HG03108 (cell line): Measurements from ENCODE around the gene CRHR1.

Experiments used
- ATAC-seq: cut with Tn5 transposase; IDR thresholded peaks from one replicate; pipeline ENCODE4 v1.9.1; 2021; ENCODE audit warnings: moderate library complexity; ENCODE audit not compliant: unreplicated experiment

CRHR1 gene

DNA sequence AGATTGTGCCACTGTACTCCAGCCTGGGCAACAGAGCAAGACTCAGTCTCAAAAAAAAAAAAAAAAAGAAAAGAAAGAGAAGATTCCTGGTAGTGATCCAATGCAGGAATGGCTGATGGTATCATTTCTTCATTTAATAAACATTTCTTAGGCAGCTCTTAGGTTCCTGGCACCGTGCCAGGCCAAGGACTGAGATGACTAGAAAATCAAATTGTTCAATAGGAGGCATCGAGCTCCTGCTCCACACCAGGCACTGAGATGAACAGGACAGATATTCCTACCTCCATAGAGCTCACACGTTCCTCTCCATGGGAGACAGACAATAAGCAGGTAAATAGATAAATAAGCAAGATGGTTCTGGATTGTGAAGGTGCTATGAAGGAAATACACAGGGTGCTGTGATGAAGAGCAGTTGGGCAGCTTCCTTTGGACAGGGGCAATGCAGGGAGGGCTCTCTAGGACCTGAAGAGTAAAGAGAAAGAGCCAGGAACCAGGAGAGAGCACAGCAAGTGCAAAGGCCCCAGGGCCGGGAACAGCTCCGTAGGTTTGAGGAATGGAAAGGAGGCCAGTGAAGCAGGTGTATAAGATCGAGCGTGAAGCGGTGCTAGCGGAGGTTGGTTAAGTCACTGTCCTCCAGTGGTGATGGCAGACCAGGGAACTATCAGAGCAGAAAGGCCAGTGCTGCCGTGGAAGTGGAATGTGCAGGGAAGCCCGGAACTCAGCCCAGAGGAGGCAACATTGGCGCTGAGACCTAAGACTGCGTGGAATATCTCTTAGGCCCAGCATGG is 26.5 kb upstream of the CRHR1 start:
- no peak for ATAC-seq

- no peak for ATAC-seq
These were observed 25.6 kb upstream of the CRHR1 start for GRCh38 chr17:45758544-45758943.

DNA sequence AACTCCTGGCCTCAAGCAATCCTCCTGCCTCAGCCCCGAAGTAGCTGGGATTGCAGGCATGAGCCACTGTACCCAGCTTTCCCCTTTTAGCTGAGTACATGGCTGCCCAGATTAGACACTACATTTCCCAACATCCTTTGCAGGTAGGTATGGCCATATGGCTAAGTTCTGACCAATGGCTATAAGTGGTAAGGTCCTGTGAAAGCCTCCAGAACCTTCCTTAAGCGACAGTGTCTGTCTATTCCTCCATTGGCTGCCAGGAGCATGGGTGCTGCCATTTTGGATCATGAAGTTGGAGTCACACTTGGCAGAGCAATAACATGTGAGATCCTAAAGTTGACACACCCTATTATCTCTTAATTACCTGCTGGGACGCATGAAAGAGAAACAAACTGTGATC is 24.4 kb upstream of the CRHR1 start:
- no peak for ATAC-seq

DNA sequence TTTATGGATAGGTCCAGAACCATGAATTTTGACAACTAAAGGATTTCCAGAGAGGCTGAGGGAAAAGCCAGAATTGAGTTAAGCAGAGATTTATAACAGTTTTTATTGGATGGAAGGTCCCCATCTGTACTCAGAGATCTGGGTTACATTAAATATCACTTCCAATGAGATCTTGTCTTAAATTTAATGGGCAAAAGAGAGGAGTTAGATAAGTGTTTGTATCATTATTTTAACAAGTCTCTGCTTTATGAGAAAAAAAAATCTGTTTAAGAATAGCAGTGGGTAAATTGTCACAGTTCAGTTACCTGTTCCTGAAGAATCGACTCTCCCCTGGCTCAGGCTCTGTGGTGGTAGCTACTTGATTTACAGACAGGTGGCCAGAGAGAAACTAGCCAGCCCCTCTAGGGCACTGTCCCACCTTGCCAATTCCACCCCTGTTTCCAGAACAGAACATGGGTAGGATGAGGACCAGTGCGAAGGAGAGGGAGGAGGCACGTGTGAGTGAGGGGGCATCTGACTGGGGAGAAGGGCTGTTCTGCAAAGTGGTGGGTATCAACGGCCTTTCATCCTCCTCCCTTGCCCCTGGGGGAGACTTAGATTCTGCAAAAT is 22.1 kb upstream of the CRHR1 start:
- no peak for ATAC-seq

DNA sequence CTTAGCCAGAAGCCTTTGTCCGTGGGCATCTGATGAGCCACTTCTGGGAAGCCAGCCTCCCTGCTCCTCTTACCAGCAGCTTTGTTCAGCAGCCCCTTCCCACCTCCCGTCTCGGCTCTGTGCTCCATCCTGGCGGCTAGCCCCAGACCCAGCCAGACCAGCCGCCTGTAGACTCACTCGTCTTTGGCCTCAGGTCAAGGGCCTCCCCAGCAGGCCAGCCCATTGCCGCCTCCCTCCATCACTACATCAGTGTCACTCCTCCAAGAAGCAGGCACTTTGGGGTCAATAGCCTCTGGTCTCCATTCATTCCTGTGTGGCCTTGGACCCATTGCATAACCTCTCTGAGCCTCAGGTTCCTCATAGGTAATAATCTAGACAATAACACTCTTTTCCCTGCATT is 20.9 kb upstream of the CRHR1 start:
- no peak for ATAC-seq

GRCh38 chr17:45764479-45764878 is 19.6 kb upstream of the CRHR1 start:
- no peak for ATAC-seq

DNA sequence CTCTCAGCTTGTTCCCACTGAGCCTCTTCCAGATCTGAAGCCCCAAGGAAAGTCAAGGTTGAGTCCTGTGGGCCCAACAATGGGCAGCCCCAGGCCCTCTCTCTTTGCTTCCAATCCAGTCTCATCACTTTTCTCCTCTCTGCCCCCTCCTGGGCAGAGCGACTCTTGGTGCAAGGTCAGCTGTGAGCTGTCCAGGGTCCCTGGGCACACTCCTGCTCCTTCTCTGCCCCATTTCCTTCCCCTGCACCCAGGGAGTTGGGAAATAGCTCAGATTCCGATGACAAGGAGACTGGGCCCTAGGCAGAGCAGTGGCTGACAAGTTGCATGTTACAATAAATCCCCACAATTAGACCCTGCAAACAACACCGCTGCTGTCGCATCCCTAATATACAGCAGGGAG is 16.1 kb upstream of the CRHR1 start:
- ATAC-seq = no peak

GRCh38 chr17:45770632-45771270 is 13.4 kb upstream of the CRHR1 start:
- ATAC-seq = no peak

DNA sequence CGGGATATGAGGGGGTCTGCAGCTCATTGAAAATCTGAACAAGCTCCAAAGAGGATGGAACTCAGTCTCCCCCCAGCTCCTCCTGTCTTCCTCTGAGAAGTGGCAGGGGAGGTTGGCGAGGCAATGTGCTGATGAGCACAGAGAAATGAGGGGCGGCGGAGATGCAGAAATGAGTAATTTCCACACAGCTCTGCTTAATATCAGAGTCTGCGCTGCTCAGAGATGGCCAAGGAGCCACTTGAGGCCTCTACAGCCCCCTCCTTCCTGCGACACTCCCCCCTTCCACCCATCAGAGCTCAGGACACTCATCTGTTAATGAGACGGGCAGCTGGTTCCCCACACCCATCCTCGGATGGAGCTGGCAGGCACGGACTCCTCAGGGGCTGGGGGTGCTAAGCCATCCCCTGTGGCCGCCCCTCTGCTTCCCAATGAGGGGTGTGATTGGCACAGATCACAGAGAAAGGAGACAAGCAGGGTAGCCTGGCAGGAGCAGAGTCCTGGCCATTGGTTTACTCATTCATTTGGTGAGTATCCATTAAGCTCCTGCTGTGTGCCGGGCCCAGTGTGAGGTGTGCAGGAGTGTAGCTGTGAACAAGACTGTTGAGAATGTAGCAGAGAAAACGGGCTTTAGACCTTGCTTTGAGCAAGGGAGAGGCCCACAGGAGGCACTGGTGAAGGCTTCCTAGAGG is 12.7 kb upstream of the CRHR1 start:
- ATAC-seq = no peak

DNA sequence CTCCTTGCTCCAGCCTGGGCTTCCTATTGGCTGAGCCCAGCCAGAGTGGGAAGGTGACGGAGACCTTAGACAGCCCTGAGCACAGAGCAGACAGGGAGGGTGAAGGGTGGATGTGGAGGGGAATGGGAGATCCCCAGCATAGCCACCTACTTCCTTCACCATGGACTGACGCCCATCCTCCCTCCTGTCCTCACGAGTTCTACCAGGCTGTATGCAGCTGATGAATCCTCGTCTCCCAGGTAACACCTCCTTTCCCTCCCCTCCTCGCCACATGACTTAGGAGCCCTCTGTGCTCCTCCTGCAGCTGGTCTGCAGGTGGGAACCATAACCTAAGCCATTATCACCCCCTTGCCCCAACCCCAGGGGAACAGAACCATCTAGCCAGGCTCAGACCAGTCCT is 9.0 kb upstream of the CRHR1 start:
- no peak for ATAC-seq

DNA sequence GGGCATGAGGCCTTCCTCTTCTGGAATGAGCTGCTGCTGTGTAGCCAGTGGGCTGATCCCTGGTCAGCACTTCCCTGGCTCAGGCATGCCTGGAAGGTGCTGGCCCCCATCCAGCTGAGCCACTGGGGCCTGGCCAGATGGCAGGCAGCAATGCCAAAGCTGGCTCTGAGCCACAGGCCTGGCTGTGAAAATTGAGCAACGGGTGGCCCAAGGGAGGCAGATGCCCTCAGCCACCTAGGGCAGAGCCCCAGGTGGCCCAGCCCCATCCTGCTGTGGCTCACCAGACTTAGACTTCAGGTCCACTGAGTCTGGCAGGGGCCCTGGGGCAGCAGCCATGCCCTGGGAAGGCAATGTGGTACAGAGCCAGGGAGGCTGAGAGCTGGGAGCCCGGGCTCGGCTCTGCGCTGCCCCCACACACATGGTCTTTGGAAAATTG is 8.5 kb upstream of the CRHR1 start:
- ATAC-seq = no peak

- ATAC-seq = no peak
These were observed 7.2 kb upstream of the CRHR1 start for GRCh38 chr17:45776896-45777295.

- no peak for ATAC-seq
These were observed 6.7 kb upstream of the CRHR1 start for GRCh38 chr17:45777388-45777787.

GRCh38 chr17:45780921-45781320 is 3.2 kb upstream of the CRHR1 start:
- ATAC-seq = no peak

DNA sequence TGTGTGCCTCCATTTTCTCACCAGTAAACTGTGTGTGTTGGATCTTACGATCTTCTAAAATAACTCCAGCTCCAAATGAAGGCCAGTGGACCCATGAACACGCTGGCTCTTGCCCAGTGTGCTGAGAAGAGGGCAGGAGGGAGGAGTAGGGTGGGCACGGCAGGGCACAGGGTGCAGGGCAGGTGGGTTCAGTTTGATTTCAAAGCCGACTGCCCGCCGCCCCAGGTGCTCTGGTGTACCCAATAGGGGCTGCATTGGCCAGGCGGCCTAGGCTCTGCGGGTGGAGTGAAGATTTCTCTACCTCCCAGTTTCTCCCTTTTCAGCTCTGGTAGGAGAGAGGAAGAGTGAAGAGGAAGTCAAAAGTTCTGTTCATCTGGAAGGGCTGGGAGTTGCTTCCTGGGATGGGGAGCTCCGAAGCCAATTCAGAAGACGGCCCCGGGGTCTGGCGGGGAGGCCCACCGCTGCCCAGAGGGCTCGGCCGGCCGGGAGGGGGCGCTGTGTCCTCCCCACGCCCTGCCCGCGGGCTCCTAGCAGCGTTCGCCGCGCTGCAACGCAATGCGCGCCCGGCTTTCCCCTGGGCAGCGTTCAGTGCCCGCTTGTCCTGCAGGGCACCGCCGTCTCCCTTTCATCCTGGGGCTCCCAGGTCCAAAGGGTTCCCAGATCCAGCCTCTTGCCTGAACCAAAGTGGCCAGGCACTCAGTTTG is 1.1 kb upstream of the CRHR1 start:
- ATAC-seq = no peak

DNA sequence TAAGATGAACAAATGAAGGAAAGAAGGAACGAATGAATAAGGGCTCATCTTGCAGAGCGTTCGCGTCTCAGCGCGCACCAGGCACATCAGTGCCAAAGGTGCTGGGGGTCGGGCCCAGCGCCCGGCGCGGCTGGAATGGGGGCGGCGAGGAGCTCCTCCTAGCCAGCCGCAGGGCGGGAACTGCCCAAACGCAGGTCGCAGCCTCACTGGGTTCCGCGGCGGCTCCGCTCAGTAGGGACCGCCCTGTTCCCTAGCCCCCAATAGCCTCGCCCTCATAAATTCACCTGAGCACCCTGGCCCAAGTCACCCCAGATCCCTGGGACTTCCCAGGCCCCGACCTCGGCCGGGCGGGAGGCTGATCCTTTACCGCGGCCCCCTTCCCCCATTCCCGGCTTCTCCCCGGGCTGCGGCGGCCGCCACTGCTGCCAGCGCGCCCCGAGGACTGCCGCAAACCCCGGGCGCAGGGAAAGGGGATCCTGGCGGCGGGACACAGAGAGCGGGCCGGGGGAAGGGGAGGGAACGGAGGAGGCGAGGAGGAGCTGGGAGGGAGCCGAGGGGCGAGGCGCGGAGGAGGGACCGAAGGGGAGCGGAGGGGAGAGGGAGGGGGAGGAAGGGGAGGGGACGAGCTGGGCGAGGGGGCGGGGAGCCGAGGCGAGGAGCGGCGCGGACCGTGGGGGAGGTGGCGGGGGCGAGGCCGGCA is 377 bp upstream of the CRHR1 start:
- no peak for ATAC-seq

- no peak for ATAC-seq
These were observed 790 bp downstream of the CRHR1 start for GRCh38 chr17:45784741-45785479.

GRCh38 chr17:45785480-45786193 is 1.5 kb downstream of the CRHR1 start:
- no peak for ATAC-seq

DNA sequence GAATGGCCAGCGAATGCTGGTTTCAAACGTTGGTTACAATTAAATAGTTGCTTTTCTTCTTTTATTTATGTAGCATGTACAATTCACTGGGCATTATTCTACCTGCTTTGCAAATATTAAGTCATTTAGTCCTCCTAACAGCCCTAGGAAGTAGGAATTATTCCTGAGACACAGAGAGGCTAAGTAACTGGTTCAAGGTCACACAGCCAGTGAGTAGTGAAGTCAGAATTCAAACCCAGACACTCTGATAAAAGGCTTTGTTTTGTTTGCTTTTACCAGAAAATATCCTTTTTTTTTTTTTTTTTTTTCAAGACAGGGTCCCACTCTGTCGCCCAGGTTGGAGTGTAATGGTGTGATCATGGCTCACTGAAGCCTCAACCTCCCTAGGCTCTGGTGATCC is 2.2 kb downstream of the CRHR1 start:
- no peak for ATAC-seq
